Panc1 (cell line): ENCODE data around the gene PJA1. TPM values are rescaled to one million over a fixed set of nuclear protein-coding genes. Genes with fewer than 3 reads are reported as not detected.

Experiments
- ATAC-seq: fragments of 200-7000 bp; cut with Tn5 transposase; 2 replicates; pipeline ENCODE4 v1.9.1; 2020; ENCODE audit warnings: mild to moderate bottlenecking, moderate library complexity
- BruUV-seq: library from RNA; stranded (reverse); fragments of 400-500 nt; replicated peaks from 2 replicates; lab custom pipeline; 2021; lab: Mats Ljungman, UMichigan
- CTCF ChIA-PET: fragments of 300-600 bp; sonication (Branson Sonifier 250); formaldehyde crosslinking; loops from one replicate; lab custom pipeline; 2022; ENCODE audit warnings: antibody characterized with exemption; lab: Charles Lee
- POLR2A ChIA-PET: fragments of 300-600 bp; sonication (Branson Sonifier 250); formaldehyde crosslinking; loops from one replicate; lab custom pipeline; 2022; ENCODE audit warnings: antibody characterized with exemption; lab: Charles Lee
- DNase-seq: peaks from one replicate; pipeline ENCODE4 v3.0.0-alpha.2; 2010; ENCODE audit warnings: low read depth, low spot score
- H3K27ac ChIP-seq: 2 replicates; pipeline ENCODE4 v1.5.1; 2011; ENCODE audit warnings: mild to moderate bottlenecking, low read length, inconsistent platforms
- H3K27me3 ChIP-seq: fragments of 200-500 bp; sonication (Bioruptor generic); 2 replicates; pipeline ENCODE4 v1.6.0; 2014; ENCODE audit warnings: low read length, inconsistent platforms; ENCODE audit not compliant: control insufficient read depth, insufficient read depth
- H3K36me3 ChIP-seq: fragments of 200-500 bp; sonication (Bioruptor generic); 2 replicates; pipeline ENCODE4 v1.5.1; 2014; ENCODE audit warnings: inconsistent platforms, mild to moderate bottlenecking, low read length, moderate library complexity; ENCODE audit not compliant: control insufficient read depth, insufficient read depth
- H3K4me1 ChIP-seq: 2 replicates; pipeline ENCODE4 v1.5.1; 2011; ENCODE audit warnings: inconsistent platforms, mild to moderate bottlenecking, low read length, moderate library complexity; ENCODE audit not compliant: control insufficient read depth, insufficient read depth
- H3K4me3 ChIP-seq, 2 experiments: 2 replicates each; pipeline ENCODE4 v1.5.1; 2011 to 2012; ENCODE audit warnings: low read depth in 2 of 2, low read length in 2 of 2, mild to moderate bottlenecking in 2 of 2, inconsistent platforms in 1 of 2, moderate library complexity in 1 of 2
- H3K9me3 ChIP-seq: fragments of 200-500 bp; sonication (Bioruptor generic); 2 replicates; pipeline ENCODE4 v1.5.1; 2014; ENCODE audit warnings: low read depth, mild to moderate bottlenecking, inconsistent platforms, low read length, moderate library complexity; ENCODE audit not compliant: control insufficient read depth, insufficient read depth
- POLR2AphosphoS5 ChIP-seq: IDR thresholded peaks from 2 replicates; pipeline ENCODE4 v1.6.1; 2012; ENCODE audit warnings: mild to moderate bottlenecking, low read depth, low read length, moderate library complexity
- REST ChIP-seq, 2 experiments: IDR thresholded peaks; 2 replicates each; pipeline ENCODE4 v1.6.1; 2011 to 2012; ENCODE audit warnings: low read depth in 2 of 2, control low read depth in 1 of 2, low read length in 1 of 2, mild to moderate bottlenecking in 1 of 2, moderate library complexity in 1 of 2; ENCODE audit not compliant: insufficient read depth in 1 of 2
- SIN3A ChIP-seq: IDR thresholded peaks from 2 replicates; pipeline ENCODE4 v1.6.1; 2012; ENCODE audit warnings: low read depth, mild to moderate bottlenecking, low read length, moderate library complexity, borderline replicate concordance; ENCODE audit not compliant: insufficient read depth
- TCF7L2 ChIP-seq: IDR thresholded peaks from 2 replicates; pipeline ENCODE4 v1.6.1; 2011; ENCODE audit warnings: mild to moderate bottlenecking, low read depth, low read length, inconsistent platforms
- in situ Hi-C: cut with HindIII; loops from 2 replicates; pipeline ENCODE4 v1.10.0; 2016; ENCODE audit warnings: low sequenced_read_pairs, low pct_unique_long_range_greater_than_20kb
- intact Hi-C: fragments of 100-400 bp; cut with micrococcal nuclease; formaldehyde crosslinking; loops from one replicate; pipeline ENCODE4 v1.10.0; 2022; ENCODE audit not compliant: unreplicated experiment
- total RNA-seq: library from RNA; stranded (reverse); gene quantifications from one replicate; pipeline ENCODE4 v1.2.1, GENCODE V29; 2021; ENCODE audit not compliant: unreplicated experiment
- TF ChIP-seq, protein P1 (sequence below): fragments of 450-650 bp; IDR thresholded peaks from 2 replicates; pipeline ENCODE4 v1.5.1; 2017; ENCODE audit warnings: mild to moderate bottlenecking

PJA1 gene
- total RNA-seq, 1 experiment from 2014 or later, result 11.8 TPM

DNA sequence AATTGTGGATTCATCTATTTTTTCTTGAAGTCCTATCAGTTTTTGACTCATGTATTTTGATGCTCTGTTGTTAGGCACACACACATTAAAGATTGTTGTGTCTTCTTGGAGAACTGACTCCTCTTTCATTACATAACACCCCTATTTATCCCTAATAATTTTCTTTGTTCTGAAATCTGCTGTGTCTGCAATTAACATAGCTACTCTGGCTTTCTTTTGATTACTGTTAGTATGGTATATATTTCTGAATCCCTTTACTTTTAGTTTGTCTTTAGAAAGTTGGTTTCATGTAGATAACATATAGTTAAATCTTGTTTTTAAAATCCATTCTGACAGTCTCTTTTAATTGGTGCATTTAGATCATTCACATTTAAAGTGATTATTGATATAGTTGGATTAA is 5.1 kb upstream of the PJA1 start:
- ATAC-seq (no peak), DNase-seq (no peak)
- in situ Hi-C loops (no loop called here), intact Hi-C loops (no loop called here)
- no peak overlapping the region for H3K27ac ChIP-seq
- H3K4me1 ChIP-seq, result no peaks in the 10 kb centered on the region
- no peaks in the 10 kb centered on the region for H3K9me3 ChIP-seq
- H3K27me3 ChIP-seq, result no peaks in the 10 kb centered on the region
- TF ChIP-seq SIN3A (no peak), REST (IDR thresholded peaks at IDR 0.05; ENCODE audit: insufficient read depth in 1 of 2, low read depth in 2 of 2, low read length in 1 of 2) (no peak), TCF7L2 (no peak), POLR2AphosphoS5 (no peak)
- TF ChIP-seq, protein P1, sequence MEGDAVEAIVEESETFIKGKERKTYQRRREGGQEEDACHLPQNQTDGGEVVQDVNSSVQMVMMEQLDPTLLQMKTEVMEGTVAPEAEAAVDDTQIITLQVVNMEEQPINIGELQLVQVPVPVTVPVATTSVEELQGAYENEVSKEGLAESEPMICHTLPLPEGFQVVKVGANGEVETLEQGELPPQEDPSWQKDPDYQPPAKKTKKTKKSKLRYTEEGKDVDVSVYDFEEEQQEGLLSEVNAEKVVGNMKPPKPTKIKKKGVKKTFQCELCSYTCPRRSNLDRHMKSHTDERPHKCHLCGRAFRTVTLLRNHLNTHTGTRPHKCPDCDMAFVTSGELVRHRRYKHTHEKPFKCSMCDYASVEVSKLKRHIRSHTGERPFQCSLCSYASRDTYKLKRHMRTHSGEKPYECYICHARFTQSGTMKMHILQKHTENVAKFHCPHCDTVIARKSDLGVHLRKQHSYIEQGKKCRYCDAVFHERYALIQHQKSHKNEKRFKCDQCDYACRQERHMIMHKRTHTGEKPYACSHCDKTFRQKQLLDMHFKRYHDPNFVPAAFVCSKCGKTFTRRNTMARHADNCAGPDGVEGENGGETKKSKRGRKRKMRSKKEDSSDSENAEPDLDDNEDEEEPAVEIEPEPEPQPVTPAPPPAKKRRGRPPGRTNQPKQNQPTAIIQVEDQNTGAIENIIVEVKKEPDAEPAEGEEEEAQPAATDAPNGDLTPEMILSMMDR, result no peak
- no peaks in the 10 kb centered on the region for H3K36me3 ChIP-seq
- H3K4me3 ChIP-seq, result no peak overlapping the region
- no TSS peak for BruUV-seq
- ChIA-PET CTCF (interaction anchor here (0.6 kb wide), 1 partner anchor 50 kb away, joined by 3 read pairs; no protein-coding TSS in a partner anchor), POLR2A (no interaction called here)

- ATAC-seq, result peak; percentile 68
Measured at GRCh38 chrX:69163936-69164741, 1.1 kb downstream of the PJA1 start.

More at GRCh38 chrX:69163936-69164741, 1.1 kb downstream of the PJA1 start:
- ChIA-PET POLR2A (no interaction called here), CTCF (no interaction called here)
- intact Hi-C loops (no loop called here), in situ Hi-C loops (no loop called here)
- no peaks in the 10 kb centered on the region for H3K4me1 ChIP-seq
- no peaks in the 10 kb centered on the region for H3K27me3 ChIP-seq
- no peak overlapping the region for H3K27ac ChIP-seq
- no TSS peak for BruUV-seq
- no peak for DNase-seq
- TF ChIP-seq, protein P1, result no peak
- TF ChIP-seq POLR2AphosphoS5 (no peak), SIN3A (no peak), TCF7L2 (no peak), REST (IDR thresholded peaks at IDR 0.05; ENCODE audit: insufficient read depth in 1 of 2, low read depth in 2 of 2, low read length in 1 of 2) (no peak)
- no peaks in the 10 kb centered on the region for H3K36me3 ChIP-seq
- peak overlapping the region; percentile 72 to 79 for H3K4me3 ChIP-seq
- H3K9me3 ChIP-seq, result no peaks in the 10 kb centered on the region
